Astrocyte of the spinal cord (primary cell): ENCODE results near the gene CLMP.

Source experiments
- DNase-seq: peaks from one replicate; pipeline ENCODE4 v3.0.0; 2011; ENCODE audit warnings: low read depth, low spot score
- H3K4me3 ChIP-seq: 2 replicates; pipeline ENCODE4 v1.5.1; 2011; ENCODE audit warnings: low read depth, mild to moderate bottlenecking, low read length, moderate library complexity
- in situ Hi-C: cut with HindIII; loops from 2 replicates; pipeline ENCODE4 v1.10.0; 2017; ENCODE audit warnings: low sequenced_read_pairs
- TF ChIP-seq, protein P1 (sequence below): IDR thresholded peaks from 2 replicates; pipeline ENCODE4 v1.5.1; 2012; ENCODE audit warnings: low read depth, mild to moderate bottlenecking, low read length, inconsistent platforms

CLMP gene

GRCh38 chr11:123181075-123181474 is 14.0 kb downstream of the CLMP start:
- in situ Hi-C loops, result no loop called here
- H3K4me3 ChIP-seq, result no peak overlapping the region
- DNase-seq, result no peak
- TF ChIP-seq, protein P1, sequence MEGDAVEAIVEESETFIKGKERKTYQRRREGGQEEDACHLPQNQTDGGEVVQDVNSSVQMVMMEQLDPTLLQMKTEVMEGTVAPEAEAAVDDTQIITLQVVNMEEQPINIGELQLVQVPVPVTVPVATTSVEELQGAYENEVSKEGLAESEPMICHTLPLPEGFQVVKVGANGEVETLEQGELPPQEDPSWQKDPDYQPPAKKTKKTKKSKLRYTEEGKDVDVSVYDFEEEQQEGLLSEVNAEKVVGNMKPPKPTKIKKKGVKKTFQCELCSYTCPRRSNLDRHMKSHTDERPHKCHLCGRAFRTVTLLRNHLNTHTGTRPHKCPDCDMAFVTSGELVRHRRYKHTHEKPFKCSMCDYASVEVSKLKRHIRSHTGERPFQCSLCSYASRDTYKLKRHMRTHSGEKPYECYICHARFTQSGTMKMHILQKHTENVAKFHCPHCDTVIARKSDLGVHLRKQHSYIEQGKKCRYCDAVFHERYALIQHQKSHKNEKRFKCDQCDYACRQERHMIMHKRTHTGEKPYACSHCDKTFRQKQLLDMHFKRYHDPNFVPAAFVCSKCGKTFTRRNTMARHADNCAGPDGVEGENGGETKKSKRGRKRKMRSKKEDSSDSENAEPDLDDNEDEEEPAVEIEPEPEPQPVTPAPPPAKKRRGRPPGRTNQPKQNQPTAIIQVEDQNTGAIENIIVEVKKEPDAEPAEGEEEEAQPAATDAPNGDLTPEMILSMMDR, result no peak

- no peak for DNase-seq
- in situ Hi-C loops, result no loop called here
- TF ChIP-seq, protein P1, result no peak
- H3K4me3 ChIP-seq, result no peak overlapping the region
These were observed 14.5 kb downstream of the CLMP start for GRCh38 chr11:123180574-123180973.

- no peak overlapping the region for H3K4me3 ChIP-seq
- in situ Hi-C loops, result no loop called here
- TF ChIP-seq, protein P1, result no peak
- no peak for DNase-seq
These were observed 14.9 kb downstream of the CLMP start for GRCh38 chr11:123180166-123180565.

DNA sequence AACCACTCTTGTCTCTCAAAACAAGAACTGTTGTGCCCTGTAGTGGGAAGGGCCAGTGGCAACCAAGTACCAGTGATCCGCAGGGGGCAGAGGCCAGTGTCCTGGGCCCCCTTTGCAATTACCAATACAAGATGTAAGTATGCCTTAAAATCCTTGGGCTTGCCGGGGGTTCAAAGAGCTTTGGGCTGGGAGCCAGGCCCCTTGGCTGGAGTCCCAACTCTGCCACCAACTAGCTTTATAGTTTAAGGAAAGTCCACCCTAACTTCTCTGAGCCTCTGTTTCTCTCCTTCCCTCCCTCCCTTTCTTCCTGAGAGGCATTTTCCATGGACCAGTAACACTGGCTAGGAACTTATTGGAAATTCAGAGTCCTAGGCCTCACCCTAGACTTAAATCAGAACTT is 15.5 kb downstream of the CLMP start:
- DNase-seq, result no peak
- TF ChIP-seq, protein P1, result no peak
- no peak overlapping the region for H3K4me3 ChIP-seq
- in situ Hi-C loops, result no loop called here

GRCh38 chr11:123178186-123178585 is 16.9 kb downstream of the CLMP start:
- TF ChIP-seq, protein P1, result no peak
- H3K4me3 ChIP-seq, result no peak overlapping the region
- no peak for DNase-seq
- in situ Hi-C loops, result no loop called here

- no peak overlapping the region for H3K4me3 ChIP-seq
- in situ Hi-C loops, result no loop called here
- TF ChIP-seq, protein P1, result no peak
- DNase-seq, result no peak
These were observed 18.3 kb downstream of the CLMP start for GRCh38 chr11:123176785-123177184.
